Upper lobe of left lung (tissue), 4 donors: Measurements from ENCODE around the gene GLIS1.

ENCODE experiments used
- CTCF ChIP-seq, 6 experiments: fragments of 450-650 bp in 4 of 6; fragments of 200-600 bp in 2 of 6; sonication (generic) in 2 of 6; IDR thresholded peaks; one replicate each; pipeline ENCODE4 v1.5.1; 2016 to 2019; ENCODE audit warnings: antibody characterized with exemption in 6 of 6
- POLR2A ChIP-seq, 4 donors: fragments of 450-650 bp; IDR thresholded peaks; one replicate each; pipeline ENCODE4 v1.5.1; 2016 to 2017; ENCODE audit warnings: antibody characterized with exemption in 4 of 4, mild to moderate bottlenecking in 2 of 4

GRCh38 chr1:53616511-53616910 is 122.5 kb downstream of the GLIS1 start:
- TF ChIP-seq CTCF (IDR thresholded peaks at IDR 0.05): no peak
- TF ChIP-seq POLR2A (IDR thresholded peaks at IDR 0.05): no peak
